ENCODE results near the gene SCRN2.

The SCRN2 gene

DNA sequence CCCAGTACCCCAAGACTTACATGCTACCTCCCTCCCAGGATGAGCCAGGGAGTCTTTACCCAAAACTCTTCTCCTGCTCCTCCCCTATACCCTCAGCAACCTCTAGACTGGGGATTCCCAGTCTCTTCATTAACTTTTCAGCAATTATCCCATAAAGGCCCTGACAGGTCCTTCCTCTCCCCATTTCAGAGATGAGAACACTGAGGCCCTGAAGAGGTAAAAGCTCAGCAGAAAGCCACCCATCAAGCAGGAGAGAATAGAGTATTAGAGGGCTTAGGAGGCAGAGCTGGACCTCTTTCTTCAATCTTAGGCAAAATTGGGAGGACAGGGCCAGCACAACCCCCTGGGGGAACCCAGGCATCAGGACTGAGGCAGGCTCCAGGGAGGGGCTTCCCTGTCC lies 15.8 kb upstream of the SCRN2 start:
- no peaks in the 10 kb centered on the region for H3K27me3 ChIP-seq (ENCODE audit: insufficient read depth, poor library complexity, severe bottlenecking)
- no peaks in the 10 kb centered on the region for H3K36me3 ChIP-seq (ENCODE audit: low read depth)
- H3K4me1 ChIP-seq (ENCODE audit: insufficient read depth, poor library complexity, severe bottlenecking), result no peaks in the 10 kb centered on the region
- H3K4me3 ChIP-seq (ENCODE audit: severe bottlenecking), result no peak overlapping the region
- ATAC-seq (ENCODE audit: low read depth) (no peak), DNase-seq (ENCODE audit: low spot score) (no peak)
- no peaks in the 10 kb centered on the region for H3K9me3 ChIP-seq (ENCODE audit: severe bottlenecking)
- H3K27ac ChIP-seq (ENCODE audit: poor library complexity, severe bottlenecking), result no peak overlapping the region
- TF ChIP-seq, protein P1, sequence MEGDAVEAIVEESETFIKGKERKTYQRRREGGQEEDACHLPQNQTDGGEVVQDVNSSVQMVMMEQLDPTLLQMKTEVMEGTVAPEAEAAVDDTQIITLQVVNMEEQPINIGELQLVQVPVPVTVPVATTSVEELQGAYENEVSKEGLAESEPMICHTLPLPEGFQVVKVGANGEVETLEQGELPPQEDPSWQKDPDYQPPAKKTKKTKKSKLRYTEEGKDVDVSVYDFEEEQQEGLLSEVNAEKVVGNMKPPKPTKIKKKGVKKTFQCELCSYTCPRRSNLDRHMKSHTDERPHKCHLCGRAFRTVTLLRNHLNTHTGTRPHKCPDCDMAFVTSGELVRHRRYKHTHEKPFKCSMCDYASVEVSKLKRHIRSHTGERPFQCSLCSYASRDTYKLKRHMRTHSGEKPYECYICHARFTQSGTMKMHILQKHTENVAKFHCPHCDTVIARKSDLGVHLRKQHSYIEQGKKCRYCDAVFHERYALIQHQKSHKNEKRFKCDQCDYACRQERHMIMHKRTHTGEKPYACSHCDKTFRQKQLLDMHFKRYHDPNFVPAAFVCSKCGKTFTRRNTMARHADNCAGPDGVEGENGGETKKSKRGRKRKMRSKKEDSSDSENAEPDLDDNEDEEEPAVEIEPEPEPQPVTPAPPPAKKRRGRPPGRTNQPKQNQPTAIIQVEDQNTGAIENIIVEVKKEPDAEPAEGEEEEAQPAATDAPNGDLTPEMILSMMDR (IDR thresholded peaks at IDR 0.05; ENCODE audit: poor library complexity, severe bottlenecking), result no peak

GRCh38 chr17:47855737-47856136 lies 14.7 kb upstream of the SCRN2 start:
- no peaks in the 10 kb centered on the region for H3K36me3 ChIP-seq (ENCODE audit: low read depth)
- no peak overlapping the region for H3K4me3 ChIP-seq (ENCODE audit: severe bottlenecking)
- DNase-seq (ENCODE audit: low spot score) (no peak), ATAC-seq (ENCODE audit: low read depth) (no peak)
- TF ChIP-seq, protein P1 (IDR thresholded peaks at IDR 0.05; ENCODE audit: poor library complexity, severe bottlenecking), result no peak
- no peaks in the 10 kb centered on the region for H3K9me3 ChIP-seq (ENCODE audit: severe bottlenecking)
- H3K27me3 ChIP-seq (ENCODE audit: insufficient read depth, poor library complexity, severe bottlenecking), result no peaks in the 10 kb centered on the region
- H3K4me1 ChIP-seq (ENCODE audit: insufficient read depth, poor library complexity, severe bottlenecking), result no peaks in the 10 kb centered on the region
- H3K27ac ChIP-seq (ENCODE audit: poor library complexity, severe bottlenecking), result no peak overlapping the region

DNA sequence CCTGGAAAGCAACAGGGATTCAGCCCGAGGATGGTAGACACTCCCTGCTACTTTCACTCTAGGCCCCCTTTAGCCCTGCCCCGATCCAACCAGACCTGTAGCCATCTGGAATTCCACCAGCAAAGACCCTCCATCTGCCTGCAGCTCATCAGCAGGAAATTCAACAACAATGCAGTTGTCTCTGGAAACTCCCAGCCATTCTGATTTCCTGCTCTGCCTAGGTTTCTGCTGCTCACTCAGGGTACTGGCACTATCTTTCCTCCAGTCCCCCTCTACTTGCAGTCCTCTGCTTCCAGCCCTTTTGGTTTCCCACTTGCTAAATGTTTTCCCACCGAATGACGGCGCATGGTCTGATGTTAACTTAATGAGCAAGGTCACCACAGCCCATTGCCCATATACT lies 12.5 kb upstream of the SCRN2 start:
- no peaks in the 10 kb centered on the region for H3K9me3 ChIP-seq (ENCODE audit: severe bottlenecking)
- ATAC-seq (ENCODE audit: low read depth) (no peak), DNase-seq (ENCODE audit: low spot score) (no peak)
- peaks cover 6% of the 10 kb centered on the region for H3K4me1 ChIP-seq (ENCODE audit: insufficient read depth, poor library complexity, severe bottlenecking)
- H3K27me3 ChIP-seq (ENCODE audit: insufficient read depth, poor library complexity, severe bottlenecking), result no peaks in the 10 kb centered on the region
- H3K4me3 ChIP-seq (ENCODE audit: severe bottlenecking), result no peak overlapping the region
- no peak overlapping the region for H3K27ac ChIP-seq (ENCODE audit: poor library complexity, severe bottlenecking)
- H3K36me3 ChIP-seq (ENCODE audit: low read depth), result no peaks in the 10 kb centered on the region
- TF ChIP-seq, protein P1 (IDR thresholded peaks at IDR 0.05; ENCODE audit: poor library complexity, severe bottlenecking), result no peak

- ATAC-seq (ENCODE audit: low read depth) (no peak), DNase-seq (ENCODE audit: low spot score) (no peak)
- TF ChIP-seq, protein P1 (IDR thresholded peaks at IDR 0.05; ENCODE audit: poor library complexity, severe bottlenecking), result no peak
- Histone ChIP-seq H3K4me1 (ENCODE audit: insufficient read depth, poor library complexity, severe bottlenecking) (peaks cover 6% of the 10 kb centered on the region), H3K4me3 (ENCODE audit: severe bottlenecking) (no peak overlapping the region), H3K27ac (ENCODE audit: poor library complexity, severe bottlenecking) (no peak overlapping the region), H3K27me3 (ENCODE audit: insufficient read depth, poor library complexity, severe bottlenecking) (no peaks in the 10 kb centered on the region), H3K9me3 (ENCODE audit: severe bottlenecking) (no peaks in the 10 kb centered on the region), H3K36me3 (ENCODE audit: low read depth) (peaks cover 2% of the 10 kb centered on the region; the same call in 1 of the 2 replicates)
Measured at GRCh38 chr17:47852113-47852949, 11.3 kb upstream of the SCRN2 start.

GRCh38 chr17:47851764-47852112 lies 10.7 kb upstream of the SCRN2 start:
- TF ChIP-seq, protein P1 (IDR thresholded peaks at IDR 0.05; ENCODE audit: poor library complexity, severe bottlenecking), result no peak
- no peaks in the 10 kb centered on the region for H3K27me3 ChIP-seq (ENCODE audit: insufficient read depth, poor library complexity, severe bottlenecking)
- ATAC-seq (ENCODE audit: low read depth), result no peak
- no peak for DNase-seq (ENCODE audit: low spot score)
- H3K9me3 ChIP-seq (ENCODE audit: severe bottlenecking), result no peaks in the 10 kb centered on the region
- H3K36me3 ChIP-seq (ENCODE audit: low read depth), result peaks cover 2% of the 10 kb centered on the region; the same call in 1 of the 2 replicates
- no peak overlapping the region for H3K4me3 ChIP-seq (ENCODE audit: severe bottlenecking)
- H3K27ac ChIP-seq (ENCODE audit: poor library complexity, severe bottlenecking), result no peak overlapping the region
- H3K4me1 ChIP-seq (ENCODE audit: insufficient read depth, poor library complexity, severe bottlenecking), result peaks cover 6% of the 10 kb centered on the region
